HepG2 (cell line): Measurements from ENCODE around the gene WFDC5. TPM values are rescaled to one million over a fixed set of nuclear protein-coding genes. Genes with fewer than 3 reads are reported as not detected.

ENCODE experiments used
- ATAC-seq: fragments of 200-7000 bp; cut with Tn5 transposase; 3 replicates; pipeline ENCODE4 v1.9.1; 2020; ENCODE audit warnings: mild to moderate bottlenecking, moderate library complexity
- BruUV-seq: library from RNA; stranded (reverse); fragments of 400-500 nt; replicated peaks from 2 replicates; lab custom pipeline; 2021; lab: Mats Ljungman, UMichigan
- CTCF ChIA-PET: fragments of 300-600 bp; formaldehyde crosslinking; extraction: SDS; loops from one replicate; lab custom pipeline; 2021; ENCODE audit warnings: low total read pairs, inconsistent platforms, low intra/inter-chr PET ratio; lab: Yijun Ruan, JAX
- POLR2A ChIA-PET: fragments of 350-600 bp; sonication (Branson Sonifier 250); formaldehyde crosslinking; loops from one replicate; lab custom pipeline; 2020; ENCODE audit warnings: antibody characterized with exemption, inconsistent platforms; lab: Yijun Ruan, JAX
- DNase-seq: peaks from one replicate; pipeline ENCODE4 v3.0.0-alpha.2; 2015; ENCODE audit warnings: low spot score
- FAIRE-seq: peaks from 3 replicates; lab custom pipeline; 2011; peaks lifted over from hg19 to GRCh38; lab: Jason Lieb, UNC
- H2AFZ ChIP-seq: one replicate; pipeline ENCODE4 v1.6.1; 2011; ENCODE audit warnings: low read length, inconsistent platforms
- H3K27ac ChIP-seq: fragments of 300-600 bp; 3 replicates; pipeline ENCODE4 v1.8.0; 2011; ENCODE audit warnings: mixed run types, mild to moderate bottlenecking, mixed read lengths, low read length, inconsistent platforms; ENCODE audit not compliant: insufficient read depth; ENCODE audit errors: extremely low read length
- H3K27me3 ChIP-seq, 2 experiments: fragments of 200-600 bp in 1 of 2; 2 replicates in 1 of 2; 3 replicates in 1 of 2; pipeline versions ENCODE4 v1.6.0 to v1.8.0; 2011; ENCODE audit warnings: low read length in 2 of 2, mild to moderate bottlenecking in 2 of 2, moderate library complexity in 2 of 2, inconsistent platforms in 1 of 2; ENCODE audit not compliant: insufficient read depth in 2 of 2, control insufficient read depth in 1 of 2
- H3K36me3 ChIP-seq, 2 experiments: fragments of 200-600 bp in 1 of 2; replicated peaks in 1 of 2; 2 replicates in 1 of 2; 3 replicates in 1 of 2; pipeline versions ENCODE4 v1.5.1 to v1.8.0; 2011; ENCODE audit warnings: low read length in 2 of 2, inconsistent platforms in 1 of 2; ENCODE audit not compliant: insufficient read depth in 2 of 2, control insufficient read depth in 1 of 2
- H3K4me1 ChIP-seq: 2 replicates; pipeline ENCODE4 v1.5.1; 2012; ENCODE audit warnings: low read length, inconsistent platforms; ENCODE audit not compliant: insufficient read depth
- H3K4me2 ChIP-seq: 2 replicates; pipeline ENCODE4 v1.6.0; 2011; ENCODE audit warnings: low read depth, low read length, inconsistent platforms
- H3K4me3 ChIP-seq, 3 experiments: fragments of 200-600 bp in 1 of 3; sonication (generic), shearing (Covaris generic) in 1 of 3; replicated peaks in 1 of 3; 2 replicates each; pipeline ENCODE4 v1.5.1; 2011 to 2016; ENCODE audit warnings: low read length in 3 of 3, inconsistent platforms in 2 of 3, low read depth in 2 of 3, mild to moderate bottlenecking in 2 of 3, control low read depth in 1 of 3, mixed read lengths in 1 of 3; ENCODE audit not compliant: insufficient read depth in 1 of 3
- H3K79me2 ChIP-seq: one replicate; pipeline ENCODE4 v1.6.1; 2011; ENCODE audit warnings: low read length, inconsistent platforms; ENCODE audit not compliant: insufficient read depth
- H3K9ac ChIP-seq: 2 replicates; pipeline ENCODE4 v1.6.0; 2011; ENCODE audit warnings: mild to moderate bottlenecking, low read depth, low read length, inconsistent platforms; ENCODE audit not compliant: insufficient read depth
- H3K9me3 ChIP-seq: 2 replicates; pipeline ENCODE4 v1.5.1; 2012; ENCODE audit warnings: mild to moderate bottlenecking, low read length
- H4K20me1 ChIP-seq: 2 replicates; pipeline ENCODE4 v1.6.0; 2011; ENCODE audit warnings: inconsistent platforms, mild to moderate bottlenecking, low read length, moderate library complexity; ENCODE audit not compliant: insufficient read depth
- KDM5A ChIP-seq: fragments of 200-600 bp; sonication (generic); IDR thresholded peaks from 2 replicates; pipeline ENCODE4 v1.7.0; 2018; ENCODE audit warnings: antibody characterized with exemption, mild to moderate bottlenecking, low read length, borderline replicate concordance
- NKX3-1 ChIP-seq: sonication (generic); formaldehyde crosslinking; IDR thresholded peaks from 2 replicates; pipeline ENCODE4 v1.5.0; 2020; ENCODE audit warnings: missing genetic modification reagents
- ZNF138 ChIP-seq: sonication (generic); formaldehyde crosslinking; IDR thresholded peaks from 2 replicates; pipeline ENCODE4 v1.5.0; 2020; ENCODE audit warnings: mild to moderate bottlenecking, low read depth, missing genetic modification reagents
- ZNF256 ChIP-seq: sonication (generic); formaldehyde crosslinking; conservative IDR thresholded peaks from 2 replicates; pipeline ENCODE4 v1.4.0; 2020; ENCODE audit warnings: missing genetic modification reagents
- WGBS: methylation state at CpG from one replicate; pipeline ENCODE4 v1.1.6; 2017; ENCODE audit warnings: low lambda C conversion rate; 5-methylcytosine and 5-hydroxymethylcytosine counted together
- in situ Hi-C: cut with HindIII; loops from 2 replicates; pipeline ENCODE4 v1.10.0; 2017; ENCODE audit warnings: low pct_unique_long_range_greater_than_20kb; ENCODE audit not compliant: extremely low pct_ligation_motif_present
- intact Hi-C: fragments of 100-400 bp; cut with micrococcal nuclease; formaldehyde crosslinking; loops from one replicate; pipeline ENCODE4 v1.10.0; 2022; ENCODE audit not compliant: unreplicated experiment
- polyA plus RNA-seq, 8 experiments: library from polyadenylated mRNA; depleted of rRNA in 3 of 8; stranded (reverse) in 7 of 8; unstranded in 1 of 8; fragments of >200 nt; fragmentation: Illumina TruSeq in 4 of 8; extraction: Trizol in 4 of 8; gene quantifications; 2 replicates each; pipeline versions ENCODE4 v1.2.1 to v1.2.3, GENCODE V29; 2011 to 2016; ENCODE audit warnings: low read depth in 4 of 8, missing spikeins in 1 of 8, mixed read lengths in 1 of 8; ENCODE audit not compliant: insufficient read depth in 1 of 8
- total RNA-seq, 5 experiments: library from RNA; depleted of rRNA; stranded (reverse); fragments of >200 nt; fragmentation: Illumina TruSeq; extraction: Trizol; gene quantifications; 2 replicates each; pipeline ENCODE4 v1.2.3, GENCODE V29; 2016; ENCODE audit warnings: low read depth in 1 of 5
- TF ChIP-seq, protein P1 (sequence below): sonication (generic); formaldehyde crosslinking; IDR thresholded peaks from 2 replicates; pipeline ENCODE4 v1.5.0; 2020; ENCODE audit warnings: mild to moderate bottlenecking, missing genetic modification reagents
- TF ChIP-seq, protein P2 (sequence below): sonication (generic); formaldehyde crosslinking; IDR thresholded peaks from 2 replicates; pipeline ENCODE4 v1.5.0; 2020; ENCODE audit warnings: mild to moderate bottlenecking, missing genetic modification reagents, moderate library complexity
- TF ChIP-seq, protein P3 (sequence below): sonication (generic); formaldehyde crosslinking; IDR thresholded peaks from 2 replicates; pipeline ENCODE4 v1.5.0; 2020; ENCODE audit warnings: mild to moderate bottlenecking, missing genetic modification reagents, borderline replicate concordance

The WFDC5 gene
- total and polyA plus RNA-seq, 2 of the 13 experiments (the other 11 are each of a cell fraction or from before 2014, with no cell fraction given), result not detected

DNA sequence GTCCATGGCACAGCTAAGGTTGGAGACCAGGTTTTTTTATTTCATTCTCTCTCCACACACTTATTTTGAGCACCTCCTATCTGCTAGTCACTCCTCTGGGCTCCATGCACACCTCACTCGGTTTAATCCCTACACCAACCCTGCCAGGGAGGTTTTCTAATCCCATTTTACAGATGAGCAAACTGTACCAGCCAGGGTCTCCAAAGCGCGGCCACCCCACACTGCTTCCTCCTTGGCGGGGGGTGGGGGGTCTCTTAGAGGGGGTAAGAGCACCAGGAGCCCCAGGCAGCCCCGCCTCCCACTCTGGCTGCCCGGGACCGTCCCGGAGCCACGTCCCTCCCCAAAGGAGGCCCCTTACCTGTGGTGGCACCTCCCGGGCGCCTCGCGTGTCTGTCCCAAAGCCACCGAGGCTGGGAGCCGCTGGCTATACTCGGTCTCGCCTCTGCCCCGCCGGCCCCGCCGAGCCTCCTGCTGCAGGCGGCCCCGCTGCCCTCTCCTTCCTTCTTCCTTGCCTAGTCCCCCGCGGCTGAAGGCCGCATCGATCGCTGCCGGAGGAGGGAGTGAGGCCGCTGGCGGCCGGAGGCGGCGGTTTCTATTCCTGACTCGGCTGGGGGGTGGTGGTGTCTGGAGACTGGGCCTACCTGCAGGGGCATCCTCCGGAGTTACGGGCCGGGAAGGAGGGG, 14.3 kb downstream of the WFDC5 start, which contains the start of gene KCNS1 (continued):
- TF ChIP-seq ZNF138 (CRISPR knock-in tag) (no peak), NKX3-1 (CRISPR knock-in tag) (no peak)
- TF ChIP-seq, protein P1, sequence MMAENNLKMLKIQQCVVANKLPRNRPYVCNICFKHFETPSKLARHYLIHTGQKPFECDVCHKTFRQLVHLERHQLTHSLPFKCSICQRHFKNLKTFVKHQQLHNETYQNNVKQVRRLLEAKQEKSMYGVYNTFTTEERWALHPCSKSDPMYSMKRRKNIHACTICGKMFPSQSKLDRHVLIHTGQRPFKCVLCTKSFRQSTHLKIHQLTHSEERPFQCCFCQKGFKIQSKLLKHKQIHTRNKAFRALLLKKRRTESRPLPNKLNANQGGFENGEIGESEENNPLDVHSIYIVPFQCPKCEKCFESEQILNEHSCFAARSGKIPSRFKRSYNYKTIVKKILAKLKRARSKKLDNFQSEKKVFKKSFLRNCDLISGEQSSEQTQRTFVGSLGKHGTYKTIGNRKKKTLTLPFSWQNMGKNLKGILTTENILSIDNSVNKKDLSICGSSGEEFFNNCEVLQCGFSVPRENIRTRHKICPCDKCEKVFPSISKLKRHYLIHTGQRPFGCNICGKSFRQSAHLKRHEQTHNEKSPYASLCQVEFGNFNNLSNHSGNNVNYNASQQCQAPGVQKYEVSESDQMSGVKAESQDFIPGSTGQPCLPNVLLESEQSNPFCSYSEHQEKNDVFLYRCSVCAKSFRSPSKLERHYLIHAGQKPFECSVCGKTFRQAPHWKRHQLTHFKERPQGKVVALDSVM (CRISPR knock-in tag), result peak; percentile 63; the same call in 1 of the 2 replicates

DNA sequence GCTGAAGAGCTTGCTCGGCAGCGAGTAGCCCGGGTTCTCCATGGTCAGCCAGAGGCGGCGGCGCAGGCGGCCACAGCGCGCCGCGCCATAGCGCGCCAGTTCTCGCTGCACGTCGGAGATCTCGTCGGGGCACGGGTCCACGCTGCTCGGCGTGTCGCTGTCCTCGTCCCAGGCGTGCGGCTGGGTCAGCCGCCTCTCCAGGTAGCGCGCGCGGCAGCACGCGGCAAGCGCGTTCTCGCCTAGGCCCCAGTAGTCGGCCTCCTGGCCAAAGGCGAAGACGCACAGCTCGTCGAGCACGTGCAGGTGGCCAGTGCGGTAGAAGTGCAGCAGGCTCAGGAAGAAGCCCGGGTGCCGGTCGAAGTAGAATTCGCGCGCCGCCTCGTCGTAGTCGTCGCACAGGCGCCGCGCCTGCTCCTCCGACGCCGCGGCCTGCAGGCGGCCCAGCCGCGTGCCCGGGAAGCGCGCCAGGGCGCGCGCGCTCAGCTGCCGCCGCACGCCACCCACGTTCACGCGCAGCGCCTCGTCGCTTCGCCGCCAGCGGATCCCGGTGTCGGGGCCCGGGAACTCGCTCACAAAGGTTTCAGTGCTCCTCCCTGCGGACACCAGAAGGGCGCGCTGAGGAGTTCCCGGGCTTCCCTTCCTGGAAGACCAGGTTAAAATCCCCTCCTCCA, 16.7 kb downstream of the WFDC5 start:
- no peaks in the 10 kb centered on the region for H3K79me2 ChIP-seq
- ChIA-PET POLR2A (no interaction called here), CTCF (interaction anchor here (1.6 kb wide), 1 partner anchor 54 kb away, joined by 3 read pairs; no protein-coding TSS in a partner anchor)
- no peaks in the 10 kb centered on the region for H4K20me1 ChIP-seq
- H3K27ac ChIP-seq, result no peak overlapping the region
- intact Hi-C loops, result no loop called here
- H3K4me2 ChIP-seq, result no peak overlapping the region
- H3K27me3 ChIP-seq, result peaks cover 0 to 31% of the 10 kb centered on the region in 2 experiments; a peak in 4 of 5 replicates
- H3K9ac ChIP-seq, result no peak overlapping the region
- H3K4me3 ChIP-seq, result no peak overlapping the region
- no TSS peak for BruUV-seq
- 83% methylated on average over 91 of the region's 91 CpGs for WGBS
- in situ Hi-C loops, result loop anchor here (10.0 kb wide), 1 partner anchor 53 kb away; no protein-coding TSS in a partner anchor
- H3K36me3 ChIP-seq, result no peaks in the 10 kb centered on the region
- H2AFZ ChIP-seq, result no peak overlapping the region
- peaks cover 12% of the 10 kb centered on the region for H3K4me1 ChIP-seq
- FAIRE-seq (no peak), ATAC-seq (peak; percentile 3; the same call in 1 of the 3 replicates), DNase-seq (no peak)
- H3K9me3 ChIP-seq, result no peaks in the 10 kb centered on the region
- TF ChIP-seq KDM5A (no peak), ZNF256 (no peak), ZNF138 (CRISPR knock-in tag) (no peak)
- TF ChIP-seq, protein P2, sequence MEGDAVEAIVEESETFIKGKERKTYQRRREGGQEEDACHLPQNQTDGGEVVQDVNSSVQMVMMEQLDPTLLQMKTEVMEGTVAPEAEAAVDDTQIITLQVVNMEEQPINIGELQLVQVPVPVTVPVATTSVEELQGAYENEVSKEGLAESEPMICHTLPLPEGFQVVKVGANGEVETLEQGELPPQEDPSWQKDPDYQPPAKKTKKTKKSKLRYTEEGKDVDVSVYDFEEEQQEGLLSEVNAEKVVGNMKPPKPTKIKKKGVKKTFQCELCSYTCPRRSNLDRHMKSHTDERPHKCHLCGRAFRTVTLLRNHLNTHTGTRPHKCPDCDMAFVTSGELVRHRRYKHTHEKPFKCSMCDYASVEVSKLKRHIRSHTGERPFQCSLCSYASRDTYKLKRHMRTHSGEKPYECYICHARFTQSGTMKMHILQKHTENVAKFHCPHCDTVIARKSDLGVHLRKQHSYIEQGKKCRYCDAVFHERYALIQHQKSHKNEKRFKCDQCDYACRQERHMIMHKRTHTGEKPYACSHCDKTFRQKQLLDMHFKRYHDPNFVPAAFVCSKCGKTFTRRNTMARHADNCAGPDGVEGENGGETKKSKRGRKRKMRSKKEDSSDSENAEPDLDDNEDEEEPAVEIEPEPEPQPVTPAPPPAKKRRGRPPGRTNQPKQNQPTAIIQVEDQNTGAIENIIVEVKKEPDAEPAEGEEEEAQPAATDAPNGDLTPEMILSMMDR (CRISPR knock-in tag), result peak; percentile 49
- TF ChIP-seq, protein P3, sequence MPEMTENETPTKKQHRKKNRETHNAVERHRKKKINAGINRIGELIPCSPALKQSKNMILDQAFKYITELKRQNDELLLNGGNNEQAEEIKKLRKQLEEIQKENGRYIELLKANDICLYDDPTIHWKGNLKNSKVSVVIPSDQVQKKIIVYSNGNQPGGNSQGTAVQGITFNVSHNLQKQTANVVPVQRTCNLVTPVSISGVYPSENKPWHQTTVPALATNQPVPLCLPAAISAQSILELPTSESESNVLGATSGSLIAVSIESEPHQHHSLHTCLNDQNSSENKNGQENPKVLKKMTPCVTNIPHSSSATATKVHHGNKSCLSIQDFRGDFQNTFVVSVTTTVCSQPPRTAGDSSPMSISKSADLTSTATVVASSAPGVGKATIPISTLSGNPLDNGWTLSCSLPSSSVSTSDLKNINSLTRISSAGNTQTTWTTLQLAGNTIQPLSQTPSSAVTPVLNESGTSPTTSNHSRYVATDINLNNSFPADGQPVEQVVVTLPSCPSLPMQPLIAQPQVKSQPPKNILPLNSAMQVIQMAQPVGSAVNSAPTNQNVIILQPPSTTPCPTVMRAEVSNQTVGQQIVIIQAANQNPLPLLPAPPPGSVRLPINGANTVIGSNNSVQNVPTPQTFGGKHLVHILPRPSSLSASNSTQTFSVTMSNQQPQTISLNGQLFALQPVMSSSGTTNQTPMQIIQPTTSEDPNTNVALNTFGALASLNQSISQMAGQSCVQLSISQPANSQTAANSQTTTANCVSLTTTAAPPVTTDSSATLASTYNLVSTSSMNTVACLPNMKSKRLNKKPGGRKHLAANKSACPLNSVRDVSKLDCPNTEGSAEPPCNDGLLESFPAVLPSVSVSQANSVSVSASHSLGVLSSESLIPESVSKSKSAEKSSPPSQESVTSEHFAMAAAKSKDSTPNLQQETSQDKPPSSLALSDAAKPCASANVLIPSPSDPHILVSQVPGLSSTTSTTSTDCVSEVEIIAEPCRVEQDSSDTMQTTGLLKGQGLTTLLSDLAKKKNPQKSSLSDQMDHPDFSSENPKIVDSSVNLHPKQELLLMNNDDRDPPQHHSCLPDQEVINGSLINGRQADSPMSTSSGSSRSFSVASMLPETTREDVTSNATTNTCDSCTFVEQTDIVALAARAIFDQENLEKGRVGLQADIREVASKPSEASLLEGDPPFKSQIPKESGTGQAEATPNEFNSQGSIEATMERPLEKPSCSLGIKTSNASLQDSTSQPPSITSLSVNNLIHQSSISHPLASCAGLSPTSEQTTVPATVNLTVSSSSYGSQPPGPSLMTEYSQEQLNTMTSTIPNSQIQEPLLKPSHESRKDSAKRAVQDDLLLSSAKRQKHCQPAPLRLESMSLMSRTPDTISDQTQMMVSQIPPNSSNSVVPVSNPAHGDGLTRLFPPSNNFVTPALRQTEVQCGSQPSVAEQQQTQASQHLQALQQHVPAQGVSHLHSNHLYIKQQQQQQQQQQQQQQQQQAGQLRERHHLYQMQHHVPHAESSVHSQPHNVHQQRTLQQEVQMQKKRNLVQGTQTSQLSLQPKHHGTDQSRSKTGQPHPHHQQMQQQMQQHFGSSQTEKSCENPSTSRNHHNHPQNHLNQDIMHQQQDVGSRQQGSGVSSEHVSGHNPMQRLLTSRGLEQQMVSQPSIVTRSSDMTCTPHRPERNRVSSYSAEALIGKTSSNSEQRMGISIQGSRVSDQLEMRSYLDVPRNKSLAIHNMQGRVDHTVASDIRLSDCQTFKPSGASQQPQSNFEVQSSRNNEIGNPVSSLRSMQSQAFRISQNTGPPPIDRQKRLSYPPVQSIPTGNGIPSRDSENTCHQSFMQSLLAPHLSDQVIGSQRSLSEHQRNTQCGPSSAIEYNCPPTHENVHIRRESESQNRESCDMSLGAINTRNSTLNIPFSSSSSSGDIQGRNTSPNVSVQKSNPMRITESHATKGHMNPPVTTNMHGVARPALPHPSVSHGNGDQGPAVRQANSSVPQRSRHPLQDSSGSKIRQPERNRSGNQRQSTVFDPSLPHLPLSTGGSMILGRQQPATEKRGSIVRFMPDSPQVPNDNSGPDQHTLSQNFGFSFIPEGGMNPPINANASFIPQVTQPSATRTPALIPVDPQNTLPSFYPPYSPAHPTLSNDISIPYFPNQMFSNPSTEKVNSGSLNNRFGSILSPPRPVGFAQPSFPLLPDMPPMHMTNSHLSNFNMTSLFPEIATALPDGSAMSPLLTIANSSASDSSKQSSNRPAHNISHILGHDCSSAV (CRISPR knock-in tag), result no peak
